HAP-1 (cell line): Measurements from ENCODE around the gene S100G.

Experiments
- DNase-seq, 2 experiments: peaks; one replicate each; pipeline ENCODE4 v3.0.0-alpha.2; 2016 to 2020; ENCODE audit warnings: low spot score in 2 of 2
- H3K27me3 ChIP-seq: fragments of 250-450 bp; sonication (Bioruptor Pico); 2 replicates; pipeline ENCODE4 v1.5.1; 2020; ENCODE audit warnings: low read depth, mild to moderate bottlenecking, moderate library complexity
- H3K36me3 ChIP-seq: fragments of 250-450 bp; sonication (Bioruptor Pico); replicated peaks from 2 replicates; pipeline ENCODE4 v1.5.1; 2020; ENCODE audit warnings: mild to moderate bottlenecking
- H3K4me1 ChIP-seq: fragments of 250-450 bp; sonication (Bioruptor Pico); 2 replicates; pipeline ENCODE4 v1.5.1; 2020; ENCODE audit warnings: mild to moderate bottlenecking
- H3K4me3 ChIP-seq: fragments of 250-450 bp; sonication (Bioruptor Pico); 2 replicates; pipeline ENCODE4 v1.5.1; 2020; ENCODE audit warnings: mild to moderate bottlenecking, moderate library complexity
- H3K9me3 ChIP-seq: fragments of 250-450 bp; sonication (Bioruptor Pico); 2 replicates; pipeline ENCODE4 v1.5.1; 2020; ENCODE audit warnings: mild to moderate bottlenecking, moderate library complexity
- in situ Hi-C: fragments of 300-500 bp; cut with MboI; formaldehyde crosslinking; loops from 3 replicates; pipeline ENCODE4 v1.14.3; 2020; ENCODE audit warnings: low sequenced_read_pairs, inconsistent platforms, mixed read lengths

The S100G gene

DNA sequence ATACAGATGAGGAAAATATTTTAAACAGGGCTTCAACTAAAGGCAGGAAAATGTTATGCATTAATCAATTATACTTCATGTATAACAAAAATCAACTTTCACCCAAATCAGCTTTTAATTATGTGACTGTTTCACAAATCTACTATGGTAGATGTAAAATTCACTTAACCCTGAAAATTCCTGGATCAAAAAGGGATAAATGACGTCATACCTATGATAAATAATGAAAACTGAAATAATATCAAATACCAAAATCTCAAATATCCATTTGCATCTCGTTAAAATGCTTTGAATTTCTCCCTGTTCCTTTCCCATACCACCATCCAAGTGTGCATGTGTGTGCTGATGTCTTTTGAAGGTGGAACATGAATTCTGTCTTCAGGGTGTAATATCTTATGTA lies 11.5 kb downstream of the S100G start:
- H3K36me3 ChIP-seq = peaks cover 30% of the 10 kb centered on the region
- no peaks in the 10 kb centered on the region for H3K27me3 ChIP-seq
- no peaks in the 10 kb centered on the region; the same call in 1 of the 2 replicates for H3K4me1 ChIP-seq
- in situ Hi-C loops = no loop called here
- DNase-seq = no peak
- no peak overlapping the region for H3K4me3 ChIP-seq
- no peaks in the 10 kb centered on the region for H3K9me3 ChIP-seq

DNA sequence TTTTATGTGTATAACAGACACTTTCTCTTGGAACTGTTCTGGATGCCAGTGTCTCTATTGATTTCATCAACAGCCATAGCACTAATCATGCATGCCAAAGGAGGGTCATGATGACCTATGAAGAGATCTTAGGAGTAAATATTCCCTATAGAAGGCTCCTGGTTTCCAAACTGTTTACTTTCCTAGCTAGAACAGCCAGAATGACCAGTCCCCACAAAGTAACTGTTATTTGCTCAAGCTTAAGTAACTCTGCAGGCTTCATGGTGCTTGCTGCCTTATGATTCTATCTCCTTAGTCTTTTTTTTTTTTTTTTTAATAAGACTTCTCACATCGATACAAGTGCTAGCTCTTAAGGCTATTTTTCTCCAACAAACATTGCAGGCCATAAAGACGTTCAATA lies 12.4 kb downstream of the S100G start:
- Histone ChIP-seq H3K4me1 (no peaks in the 10 kb centered on the region; the same call in 1 of the 2 replicates), H3K9me3 (no peaks in the 10 kb centered on the region), H3K36me3 (peaks cover 37% of the 10 kb centered on the region), H3K27me3 (no peaks in the 10 kb centered on the region), H3K4me3 (no peak overlapping the region)
- in situ Hi-C loops = no loop called here
- no peak for DNase-seq

GRCh38 chrX:16664074-16664473 lies 14.1 kb downstream of the S100G start:
- H3K9me3 ChIP-seq = no peaks in the 10 kb centered on the region
- H3K36me3 ChIP-seq = peaks cover 32% of the 10 kb centered on the region
- H3K4me1 ChIP-seq = no peaks in the 10 kb centered on the region; the same call in 1 of the 2 replicates
- H3K4me3 ChIP-seq = no peak overlapping the region
- in situ Hi-C loops = no loop called here
- H3K27me3 ChIP-seq = no peaks in the 10 kb centered on the region
- no peak for DNase-seq

DNA sequence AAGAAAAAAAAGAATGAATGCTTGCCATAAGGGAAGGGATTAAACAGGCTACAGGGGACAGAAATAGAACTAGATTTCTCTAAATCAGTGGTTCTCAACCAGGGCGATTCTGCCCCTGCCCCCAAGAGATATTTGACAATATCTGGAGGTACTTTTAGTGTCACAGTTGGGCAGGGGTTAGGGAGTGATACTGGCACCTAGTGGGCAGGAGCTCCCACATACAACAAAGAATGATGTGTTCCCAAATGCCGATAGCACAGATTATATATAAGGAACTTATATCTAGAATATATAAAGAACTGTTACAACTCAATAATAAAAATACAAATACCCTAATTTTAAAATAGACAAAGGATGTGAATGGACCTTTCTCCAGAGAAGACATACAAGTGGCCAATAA lies 14.7 kb downstream of the S100G start:
- Histone ChIP-seq H3K27me3 (no peaks in the 10 kb centered on the region), H3K4me3 (no peak overlapping the region), H3K9me3 (no peaks in the 10 kb centered on the region), H3K36me3 (peaks cover 32% of the 10 kb centered on the region), H3K4me1 (no peaks in the 10 kb centered on the region; the same call in 1 of the 2 replicates)
- in situ Hi-C loops = no loop called here
- DNase-seq = no peak

DNA sequence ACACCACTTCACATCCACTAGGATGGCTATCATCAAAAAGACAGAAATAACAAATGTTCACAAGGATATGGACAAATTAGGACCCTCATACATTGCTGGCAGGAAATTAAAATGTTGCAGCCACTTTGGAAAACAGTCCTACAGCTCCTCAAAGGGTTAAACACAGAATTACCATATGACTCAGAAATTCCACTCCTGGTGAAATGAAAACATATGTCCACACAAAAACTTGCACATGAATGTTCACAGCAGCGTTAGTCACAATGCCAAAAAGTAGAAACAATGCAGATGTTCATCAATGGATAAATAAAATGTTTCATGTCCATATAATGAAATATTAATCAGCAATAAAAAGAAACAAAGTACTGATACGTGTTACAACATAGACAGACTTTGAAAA lies 15.1 kb downstream of the S100G start:
- in situ Hi-C loops = no loop called here
- Histone ChIP-seq H3K4me3 (no peak overlapping the region), H3K4me1 (no peaks in the 10 kb centered on the region; the same call in 1 of the 2 replicates), H3K9me3 (no peaks in the 10 kb centered on the region), H3K27me3 (no peaks in the 10 kb centered on the region), H3K36me3 (peaks cover 34% of the 10 kb centered on the region)
- no peak for DNase-seq

DNA sequence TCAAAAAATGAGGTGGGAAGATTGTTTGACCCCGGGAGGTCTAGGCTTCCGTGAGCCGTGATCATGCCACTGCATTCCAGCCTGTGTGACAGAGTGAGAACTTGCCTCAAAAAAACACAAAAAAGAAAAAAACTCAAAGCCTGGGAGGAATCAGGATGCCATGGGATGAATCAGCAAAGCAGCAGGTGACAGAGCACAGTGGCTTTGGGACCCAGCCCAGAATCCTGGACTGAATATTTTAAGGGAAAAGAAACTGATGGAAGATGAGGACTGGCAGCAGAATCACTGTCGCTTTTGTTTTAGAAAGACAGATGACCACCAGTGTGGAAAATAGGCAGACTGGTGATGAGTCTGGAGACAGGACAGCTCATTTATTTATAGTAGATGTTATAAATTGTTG lies 16.6 kb downstream of the S100G start:
- no peak for DNase-seq
- Histone ChIP-seq H3K4me1 (peaks cover 4% of the 10 kb centered on the region), H3K36me3 (peaks cover 40% of the 10 kb centered on the region), H3K27me3 (no peaks in the 10 kb centered on the region), H3K9me3 (no peaks in the 10 kb centered on the region), H3K4me3 (no peak overlapping the region)
- in situ Hi-C loops = no loop called here

DNA sequence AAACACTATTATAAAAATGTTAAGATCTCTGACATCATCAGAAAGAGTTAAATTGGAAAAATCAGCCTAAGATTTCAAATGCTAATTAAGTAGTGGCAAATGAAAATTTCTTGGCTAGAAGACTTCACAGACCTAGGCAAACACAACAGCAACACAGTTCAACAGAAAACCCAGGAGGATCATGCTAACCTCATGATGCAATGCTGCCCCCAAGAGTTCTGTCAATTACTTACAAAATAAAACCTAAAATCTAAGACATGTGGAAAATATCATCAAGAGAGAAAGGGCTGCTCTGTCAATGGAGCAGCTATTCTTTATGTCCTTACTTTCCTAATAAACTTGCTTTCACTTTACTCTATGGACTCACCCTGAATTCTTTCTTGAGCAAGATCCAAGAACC lies 21.0 kb downstream of the S100G start:
- peak; percentile 53 to 57 for DNase-seq
- H3K4me3 ChIP-seq = no peak overlapping the region
- in situ Hi-C loops = no loop called here
- peaks cover 35% of the 10 kb centered on the region for H3K36me3 ChIP-seq
- peaks cover 4% of the 10 kb centered on the region for H3K4me1 ChIP-seq
- H3K27me3 ChIP-seq = no peaks in the 10 kb centered on the region
- H3K9me3 ChIP-seq = no peaks in the 10 kb centered on the region

DNA sequence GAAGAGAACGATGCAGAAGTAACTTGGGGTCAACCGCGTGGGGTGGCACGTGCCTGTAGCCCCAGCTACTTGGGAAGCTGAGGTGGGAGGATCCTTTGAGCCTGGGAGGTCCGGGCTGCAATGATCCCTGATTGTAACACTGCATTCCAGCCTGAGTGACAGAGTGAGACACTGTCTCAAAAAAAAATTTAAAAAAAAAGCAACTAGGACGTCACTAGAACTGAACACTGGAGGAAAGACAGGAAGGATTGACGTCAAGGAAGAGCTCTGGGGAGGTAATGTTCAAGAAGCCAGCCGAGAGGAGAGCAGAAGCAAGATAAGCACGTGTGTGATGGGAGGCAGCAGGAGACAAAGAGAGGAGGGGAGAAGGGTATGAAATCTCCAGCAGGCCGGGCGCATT lies 28.7 kb downstream of the S100G start:
- no peak overlapping the region for H3K4me3 ChIP-seq
- H3K27me3 ChIP-seq = no peaks in the 10 kb centered on the region
- no peaks in the 10 kb centered on the region for H3K9me3 ChIP-seq
- peaks cover 57% of the 10 kb centered on the region for H3K36me3 ChIP-seq
- no peaks in the 10 kb centered on the region for H3K4me1 ChIP-seq
- in situ Hi-C loops = loop anchor here (25.0 kb wide), 1 partner anchor 1191 kb away; the partner anchor contains the start of gene PIR
- no peak for DNase-seq

DNA sequence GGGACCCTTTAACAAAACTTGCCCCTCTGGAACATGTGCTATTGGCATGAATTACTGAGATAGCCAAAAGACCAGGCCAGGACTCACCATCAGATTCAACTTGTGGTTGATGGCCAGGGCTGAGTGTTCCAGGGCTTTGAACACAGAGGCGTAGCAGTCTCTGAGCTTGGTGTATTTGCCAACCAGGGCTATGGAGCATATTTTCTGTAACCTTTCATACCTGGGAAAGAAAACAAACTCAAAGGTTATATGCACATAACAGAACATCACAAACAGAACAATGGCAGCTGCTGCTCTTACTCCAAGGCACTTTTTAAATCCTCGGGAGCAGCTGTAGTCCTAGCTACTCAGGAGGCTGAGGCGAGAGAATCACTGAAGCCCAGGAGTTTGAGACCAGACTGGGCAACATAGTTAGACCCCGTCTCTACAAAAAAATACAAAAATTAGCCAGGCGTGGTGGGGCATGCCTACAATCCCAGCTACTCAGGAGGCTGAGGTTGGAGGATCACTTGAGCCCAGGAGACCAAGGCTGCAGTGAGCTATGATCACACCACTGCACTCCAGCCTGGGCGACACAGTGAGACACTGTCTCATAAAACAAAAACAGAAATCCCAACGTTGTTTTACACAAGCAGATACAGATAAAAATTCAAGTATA lies 33.2 kb downstream of the S100G start:
- DNase-seq = no peak
- Histone ChIP-seq H3K27me3 (no peaks in the 10 kb centered on the region), H3K36me3 (peaks cover 62% of the 10 kb centered on the region), H3K4me1 (no peaks in the 10 kb centered on the region), H3K9me3 (no peaks in the 10 kb centered on the region), H3K4me3 (no peak overlapping the region)
- in situ Hi-C loops = loop anchor here (25.0 kb wide), 1 partner anchor 1196 kb away; the partner anchor contains the start of gene PIR

DNA sequence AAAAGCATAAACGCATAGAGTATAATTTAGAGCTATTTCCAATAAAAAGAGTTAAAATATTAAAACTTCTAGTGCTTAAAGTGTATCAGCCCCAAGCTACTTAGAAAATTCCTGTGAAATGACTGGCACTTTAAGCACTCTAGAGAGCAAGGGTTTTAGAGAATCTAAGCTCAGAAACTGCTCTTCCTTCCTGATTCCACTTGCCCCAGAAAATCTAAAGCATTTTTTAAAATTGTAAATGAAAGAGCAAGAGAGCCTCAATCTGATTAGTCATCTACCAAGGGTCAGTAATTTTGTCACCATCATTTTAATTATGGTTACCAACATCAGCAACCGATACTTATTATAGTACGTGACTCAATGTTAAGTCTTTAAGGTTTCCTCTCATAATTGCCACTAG lies 37.6 kb downstream of the S100G start:
- no peaks in the 10 kb centered on the region for H3K9me3 ChIP-seq
- in situ Hi-C loops = loop anchor here (25.0 kb wide), 1 partner anchor 1200 kb away; the partner anchor contains the start of gene PIR
- H3K4me3 ChIP-seq = no peak overlapping the region
- H3K27me3 ChIP-seq = no peaks in the 10 kb centered on the region
- H3K36me3 ChIP-seq = peaks cover 68% of the 10 kb centered on the region
- DNase-seq = no peak
- H3K4me1 ChIP-seq = no peaks in the 10 kb centered on the region

GRCh38 chrX:16695079-16695676 lies 45.2 kb downstream of the S100G start:
- in situ Hi-C loops = loop anchor here (10.0 to 25.0 kb wide), 2 partner anchors 770 to 1208 kb away; partner anchors contain the start of gene PIR
- peaks cover 53% of the 10 kb centered on the region for H3K36me3 ChIP-seq
- no peaks in the 10 kb centered on the region for H3K4me1 ChIP-seq
- no peaks in the 10 kb centered on the region for H3K9me3 ChIP-seq
- no peak overlapping the region for H3K4me3 ChIP-seq
- peak; percentile 56 to 84 for DNase-seq
- H3K27me3 ChIP-seq = no peaks in the 10 kb centered on the region

- no peak for DNase-seq
- Histone ChIP-seq H3K4me1 (no peaks in the 10 kb centered on the region), H3K9me3 (no peaks in the 10 kb centered on the region), H3K27me3 (no peaks in the 10 kb centered on the region), H3K4me3 (no peak overlapping the region), H3K36me3 (peaks cover 52% of the 10 kb centered on the region)
- in situ Hi-C loops = loop anchor here (10.0 to 25.0 kb wide), 2 partner anchors 772 to 1210 kb away; partner anchors contain the start of gene PIR
Measured at GRCh38 chrX:16696956-16697355, 47.0 kb downstream of the S100G start.

DNA sequence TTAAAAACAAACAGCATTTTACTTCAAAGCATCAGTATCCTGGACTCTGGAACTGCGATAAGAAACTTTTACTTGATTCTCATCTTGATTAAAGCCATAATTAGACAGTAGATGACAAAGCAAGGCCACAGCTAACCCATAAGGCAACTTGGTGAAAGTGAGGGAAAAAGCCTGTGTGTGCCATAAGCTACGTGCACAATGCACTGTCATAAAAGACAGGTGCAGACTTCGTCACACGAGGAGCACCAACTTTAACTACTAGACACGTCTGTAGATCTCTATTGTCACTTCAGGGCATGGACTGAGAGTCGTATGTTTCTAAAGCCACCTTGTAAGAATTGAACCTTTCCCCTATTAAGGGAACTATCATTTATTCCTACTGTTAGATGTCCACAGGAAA lies 49.4 kb downstream of the S100G start:
- in situ Hi-C loops = loop anchor here (10.0 to 25.0 kb wide), 2 partner anchors 775 to 1212 kb away; partner anchors contain the start of gene PIR
- Histone ChIP-seq H3K9me3 (no peaks in the 10 kb centered on the region), H3K36me3 (peaks cover 33% of the 10 kb centered on the region)

DNA sequence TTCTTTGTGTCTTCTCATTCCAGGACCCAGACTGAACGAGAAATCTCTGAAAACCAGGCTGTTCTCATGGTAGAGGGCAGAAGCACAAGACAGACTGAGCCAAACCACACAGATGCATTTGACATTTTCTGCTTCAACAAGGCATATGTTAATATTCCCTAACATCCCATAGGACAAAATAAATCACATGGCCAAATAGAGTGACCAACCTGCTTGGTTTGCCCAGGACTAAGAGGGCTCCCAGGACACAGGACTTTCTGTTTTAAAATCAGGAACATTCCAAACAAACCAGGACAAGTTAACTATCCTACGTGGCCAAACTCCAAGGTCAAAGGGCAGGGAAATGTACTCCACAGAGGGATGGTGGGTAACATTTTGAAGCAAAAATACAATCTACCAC lies 50.8 kb downstream of the S100G start:
- no peak overlapping the region for H3K4me3 ChIP-seq
- no peak for DNase-seq
- H3K27me3 ChIP-seq = no peaks in the 10 kb centered on the region
- no peaks in the 10 kb centered on the region for H3K4me1 ChIP-seq
- in situ Hi-C loops = no loop called here
- H3K36me3 ChIP-seq = peaks cover 37% of the 10 kb centered on the region
- no peaks in the 10 kb centered on the region for H3K9me3 ChIP-seq

More for the DNA sequence above, 49.4 kb downstream of the S100G start:
- no peak for DNase-seq
- H3K27me3 ChIP-seq = no peaks in the 10 kb centered on the region
- H3K4me3 ChIP-seq = no peak overlapping the region
- H3K4me1 ChIP-seq = no peaks in the 10 kb centered on the region
